Breast epithelium (tissue), 4 donors: ENCODE data around the gene GRIK4. TPM values are rescaled to one million over a fixed set of nuclear protein-coding genes. Genes with fewer than 3 reads are reported as not detected.

Source experiments
- DNase-seq, 2 donors: peaks; one replicate each; pipeline ENCODE4 v3.0.0-alpha.2; 2019; ENCODE audit warnings: low spot score in 2 of 2
- H3K27ac ChIP-seq, 2 donors: fragments of 200-600 bp; sonication (generic) in 1 of 2; one replicate each; pipeline ENCODE4 v1.5.1; 2016 to 2019; ENCODE audit warnings: mild to moderate bottlenecking in 1 of 2
- H3K27me3 ChIP-seq, 2 donors: fragments of 200-600 bp; sonication (generic) in 1 of 2; one replicate each; pipeline versions ENCODE4 v1.5.1 to v1.6.0; 2017 to 2019; ENCODE audit warnings: control low read depth in 1 of 2, mild to moderate bottlenecking in 1 of 2
- H3K36me3 ChIP-seq: fragments of 200-600 bp; one replicate; pipeline ENCODE4 v1.5.1; 2019
- H3K4me1 ChIP-seq, 2 donors: fragments of 200-600 bp; sonication (generic); one replicate each; pipeline ENCODE4 v1.5.1; 2016 to 2019; ENCODE audit warnings: control low read depth in 1 of 2
- H3K4me3 ChIP-seq, 3 donors: fragments of 200-600 bp; sonication (generic); 1 replicate in 2 of 3; 2 replicates in 1 of 3; pipeline ENCODE4 v1.5.1; 2016 to 2019; ENCODE audit warnings: mild to moderate bottlenecking in 3 of 3, moderate library complexity in 2 of 3
- H3K9me3 ChIP-seq, 2 donors: fragments of 200-600 bp; sonication (generic) in 1 of 2; one replicate each; pipeline ENCODE4 v1.5.1; 2016 to 2019; ENCODE audit warnings: control low read depth in 1 of 2
- CTCF ChIP-seq, 3 donors: fragments of 450-650 bp; IDR thresholded peaks; one replicate each; pipeline ENCODE4 v1.5.1; 2016 to 2017; ENCODE audit warnings: antibody characterized with exemption in 3 of 3, mild to moderate bottlenecking in 3 of 3, moderate library complexity in 3 of 3
- POLR2A ChIP-seq: fragments of 450-650 bp; IDR thresholded peaks from one replicate; pipeline ENCODE4 v1.6.1; 2016; ENCODE audit warnings: antibody characterized with exemption, mild to moderate bottlenecking, moderate library complexity
- POLR2AphosphoS5 ChIP-seq, 3 donors: sonication (generic); formaldehyde crosslinking; IDR thresholded peaks; one replicate each; pipeline ENCODE4 v1.6.1; 2017; ENCODE audit warnings: antibody characterized with exemption in 3 of 3
- intact Hi-C: fragments of 100-400 bp; cut with DNase I; formaldehyde crosslinking; loops from one replicate; pipeline ENCODE4 v1.15.1; 2023; ENCODE audit warnings: low total_unique reads
- total RNA-seq, 3 donors: library from RNA; depleted of rRNA; stranded (reverse); fragments of >200 nt; gene quantifications; one replicate each; pipeline ENCODE4 v1.1.0, GENCODE V29; 2016

The GRIK4 gene
- total RNA-seq, 3 donors from 2014 or later: 0.29 to 0.66 TPM; not detected in 1

GRCh38 chr11:120598517-120599257 lies 87.1 kb downstream of the GRIK4 start:
- H3K27me3 ChIP-seq: no peaks in the 10 kb centered on the region
- TF ChIP-seq CTCF (IDR thresholded peaks at IDR 0.05) (no peak), POLR2AphosphoS5 (IDR thresholded peaks at IDR 0.05) (no peak), POLR2A (no peak)
- no peak for DNase-seq
- no peaks in the 10 kb centered on the region for H3K36me3 ChIP-seq
- H3K4me1 ChIP-seq: no peaks in the 10 kb centered on the region
- no peak overlapping the region for H3K4me3 ChIP-seq
- no peak overlapping the region for H3K27ac ChIP-seq
- intact Hi-C loops: no loop called here
- H3K9me3 ChIP-seq: no peaks in the 10 kb centered on the region

- no peaks in the 10 kb centered on the region for H3K4me1 ChIP-seq
- no peak overlapping the region for H3K27ac ChIP-seq
- no peaks in the 10 kb centered on the region for H3K9me3 ChIP-seq
- no peak overlapping the region for H3K4me3 ChIP-seq
- DNase-seq: no peak
- H3K27me3 ChIP-seq: no peaks in the 10 kb centered on the region
- intact Hi-C loops: no loop called here
- no peaks in the 10 kb centered on the region for H3K36me3 ChIP-seq
- TF ChIP-seq POLR2A (no peak), CTCF (IDR thresholded peaks at IDR 0.05) (no peak), POLR2AphosphoS5 (IDR thresholded peaks at IDR 0.05) (no peak)
Observed at GRCh38 chr11:120599816-120600420, 88.4 kb downstream of the GRIK4 start.

- H3K27ac ChIP-seq: no peak overlapping the region
- H3K4me3 ChIP-seq: no peak overlapping the region
- no peaks in the 10 kb centered on the region for H3K4me1 ChIP-seq
- no peak for DNase-seq
- no peak for TF ChIP-seq POLR2AphosphoS5 (IDR thresholded peaks at IDR 0.05)
- H3K9me3 ChIP-seq: no peaks in the 10 kb centered on the region
- H3K36me3 ChIP-seq: no peaks in the 10 kb centered on the region
- intact Hi-C loops: no loop called here
- no peaks in the 10 kb centered on the region for H3K27me3 ChIP-seq
Observed at GRCh38 chr11:120601536-120601935, 90.0 kb downstream of the GRIK4 start.

GRCh38 chr11:120603071-120603470 lies 91.5 kb downstream of the GRIK4 start:
- Histone ChIP-seq H3K27ac (peak overlapping the region in 1 of 2 donors; percentile 25), H3K4me3 (no peak overlapping the region), H3K36me3 (no peaks in the 10 kb centered on the region), H3K9me3 (no peaks in the 10 kb centered on the region), H3K4me1 (no peaks in the 10 kb centered on the region), H3K27me3 (no peaks in the 10 kb centered on the region)
- intact Hi-C loops: no loop called here
- DNase-seq: no peak
- TF ChIP-seq POLR2A: no peak
- TF ChIP-seq POLR2AphosphoS5 (IDR thresholded peaks at IDR 0.05): no peak
- no peak for TF ChIP-seq CTCF (IDR thresholded peaks at IDR 0.05)

- H3K4me3 ChIP-seq: no peak overlapping the region
- H3K9me3 ChIP-seq: no peaks in the 10 kb centered on the region
- DNase-seq: no peak
- peaks cover 0 to 5% of the 10 kb centered on the region in 2 donors for H3K4me1 ChIP-seq
- no peak overlapping the region for H3K27ac ChIP-seq
- TF ChIP-seq POLR2A (no peak), CTCF (IDR thresholded peaks at IDR 0.05) (no peak), POLR2AphosphoS5 (IDR thresholded peaks at IDR 0.05) (no peak)
- no peaks in the 10 kb centered on the region for H3K27me3 ChIP-seq
- no peaks in the 10 kb centered on the region for H3K36me3 ChIP-seq
- intact Hi-C loops: loop anchor here (5.0 kb wide), 1 partner anchor 727 kb away; no protein-coding TSS in a partner anchor
Observed at GRCh38 chr11:120605469-120605868, 93.9 kb downstream of the GRIK4 start.
